ENCODE measurements around the gene ANK2. TPM values are rescaled to one million over a fixed set of nuclear protein-coding genes. Genes with fewer than 3 reads are reported as not detected.

The ANK2 gene
- total and polyA plus RNA-seq, 4 donors = 0.32 to 2.2 (median 1.0) TPM

DNA sequence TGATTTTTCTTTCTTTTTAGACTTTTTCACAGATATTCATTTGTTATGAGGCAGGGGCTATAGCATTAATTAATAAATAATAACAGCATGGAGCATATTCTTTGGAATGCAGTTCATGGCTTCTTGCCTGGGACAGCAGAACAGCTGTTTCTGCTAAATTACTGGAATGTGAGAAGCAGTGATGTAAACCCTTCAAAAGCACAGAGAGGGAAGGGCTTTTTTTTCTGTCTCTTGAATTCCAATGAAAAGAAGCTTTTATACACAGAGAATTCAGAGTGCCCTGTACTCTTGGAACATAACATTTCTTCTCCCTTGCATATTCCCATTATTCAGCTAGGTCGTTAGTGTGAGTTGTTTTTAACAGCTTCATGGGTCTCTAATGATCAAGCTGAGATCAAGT is 28.5 kb upstream of the ANK2 start:
- H3K4me1 ChIP-seq (ENCODE audit: control insufficient read depth in 4 of 4, insufficient read depth in 4 of 4, low read length in 3 of 4) = no peaks in the 10 kb centered on the region
- WGBS = 53% methylated on average over 1 of the region's 1 CpG
- no peaks in the 10 kb centered on the region for H3K9me3 ChIP-seq (ENCODE audit: control insufficient read depth in 4 of 4, low read length in 3 of 4)
- H3K36me3 ChIP-seq (ENCODE audit: control insufficient read depth in 4 of 4, insufficient read depth in 3 of 4, low read depth in 1 of 4, low read length in 3 of 4) = no peaks in the 10 kb centered on the region
- no peak overlapping the region for H3K9ac ChIP-seq (ENCODE audit: low read depth in 1 of 2, low read length in 2 of 2)
- no peak overlapping the region for H3K27ac ChIP-seq (ENCODE audit: low read depth in 1 of 2, low read length in 2 of 2)
- TF ChIP-seq RXRA (IDR thresholded peaks at IDR 0.05) = no peak
- no peak for TF ChIP-seq SP1 (IDR thresholded peaks at IDR 0.05)
- TF ChIP-seq FOXA2 (IDR thresholded peaks at IDR 0.05) = no peak
- TF ChIP-seq, protein P1, sequence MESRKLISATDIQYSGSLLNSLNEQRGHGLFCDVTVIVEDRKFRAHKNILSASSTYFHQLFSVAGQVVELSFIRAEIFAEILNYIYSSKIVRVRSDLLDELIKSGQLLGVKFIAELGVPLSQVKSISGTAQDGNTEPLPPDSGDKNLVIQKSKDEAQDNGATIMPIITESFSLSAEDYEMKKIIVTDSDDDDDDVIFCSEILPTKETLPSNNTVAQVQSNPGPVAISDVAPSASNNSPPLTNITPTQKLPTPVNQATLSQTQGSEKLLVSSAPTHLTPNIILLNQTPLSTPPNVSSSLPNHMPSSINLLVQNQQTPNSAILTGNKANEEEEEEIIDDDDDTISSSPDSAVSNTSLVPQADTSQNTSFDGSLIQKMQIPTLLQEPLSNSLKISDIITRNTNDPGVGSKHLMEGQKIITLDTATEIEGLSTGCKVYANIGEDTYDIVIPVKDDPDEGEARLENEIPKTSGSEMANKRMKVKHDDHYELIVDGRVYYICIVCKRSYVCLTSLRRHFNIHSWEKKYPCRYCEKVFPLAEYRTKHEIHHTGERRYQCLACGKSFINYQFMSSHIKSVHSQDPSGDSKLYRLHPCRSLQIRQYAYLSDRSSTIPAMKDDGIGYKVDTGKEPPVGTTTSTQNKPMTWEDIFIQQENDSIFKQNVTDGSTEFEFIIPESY (IDR thresholded peaks at IDR 0.05) = no peak
- no peak for DNase-seq (ENCODE audit: low spot score)
- H3K4me3 ChIP-seq (ENCODE audit: low read depth in 1 of 3, low read length in 3 of 3) = no peak overlapping the region
- H3K27me3 ChIP-seq (ENCODE audit: control insufficient read depth in 4 of 4, insufficient read depth in 4 of 4, low read length in 3 of 4) = no peaks in the 10 kb centered on the region

DNA sequence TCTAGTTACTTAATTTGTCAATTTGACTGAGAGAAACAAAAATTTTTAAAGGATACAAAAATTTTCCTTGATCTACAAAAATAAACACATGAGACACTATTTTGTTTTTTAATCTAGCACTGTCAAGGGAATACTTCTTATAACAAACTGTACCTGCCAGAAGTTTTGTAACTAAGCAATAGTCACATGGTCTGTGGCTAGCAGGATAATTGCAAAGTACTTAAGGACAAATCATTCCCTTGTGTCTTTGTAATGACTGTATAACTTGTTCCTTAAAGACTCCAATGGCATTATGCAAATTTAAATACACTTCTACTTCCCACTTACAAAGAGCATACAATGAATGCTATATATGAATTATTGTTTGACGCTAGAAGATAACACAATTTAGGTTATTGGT is 25.1 kb upstream of the ANK2 start:
- Histone ChIP-seq H3K9ac (ENCODE audit: low read depth in 1 of 2, low read length in 2 of 2) (no peak overlapping the region), H3K36me3 (ENCODE audit: control insufficient read depth in 4 of 4, insufficient read depth in 3 of 4, low read depth in 1 of 4, low read length in 3 of 4) (no peaks in the 10 kb centered on the region), H3K4me1 (ENCODE audit: control insufficient read depth in 4 of 4, insufficient read depth in 4 of 4, low read length in 3 of 4) (peaks cover 0 to 7% (median 3%) of the 10 kb centered on the region in 4 donors), H3K27ac (ENCODE audit: low read depth in 1 of 2, low read length in 2 of 2) (no peak overlapping the region), H3K4me3 (ENCODE audit: low read depth in 1 of 3, low read length in 3 of 3) (no peak overlapping the region), H3K27me3 (ENCODE audit: control insufficient read depth in 4 of 4, insufficient read depth in 4 of 4, low read length in 3 of 4) (no peaks in the 10 kb centered on the region), H3K9me3 (ENCODE audit: control insufficient read depth in 4 of 4, low read length in 3 of 4) (no peaks in the 10 kb centered on the region)
- no peak for DNase-seq (ENCODE audit: low spot score)
- TF ChIP-seq YY1 (IDR thresholded peaks at IDR 0.05) (no peak), TAF1 (conservative IDR thresholded peaks at IDR 0.05) (no peak), FOXA1 (IDR thresholded peaks at IDR 0.05) (no peak), JUND (IDR thresholded peaks at IDR 0.05) (no peak), RXRA (IDR thresholded peaks at IDR 0.05) (no peak), NR2F2 (IDR thresholded peaks at IDR 0.05) (no peak), EGR1 (IDR thresholded peaks at IDR 0.05; ENCODE audit: low read depth in 2 of 2) (no peak), FOXA2 (IDR thresholded peaks at IDR 0.05) (no peak), RAD21 (IDR thresholded peaks at IDR 0.05) (no peak), HNF4A (conservative IDR thresholded peaks at IDR 0.05) (no peak), GABPA (IDR thresholded peaks at IDR 0.05 in 1 of 2, conservative IDR thresholded peaks at IDR 0.05 in 1 of 2) (no peak), SP1 (IDR thresholded peaks at IDR 0.05) (no peak), HNF4G (IDR thresholded peaks at IDR 0.05) (no peak)
- TF ChIP-seq, protein P2, sequence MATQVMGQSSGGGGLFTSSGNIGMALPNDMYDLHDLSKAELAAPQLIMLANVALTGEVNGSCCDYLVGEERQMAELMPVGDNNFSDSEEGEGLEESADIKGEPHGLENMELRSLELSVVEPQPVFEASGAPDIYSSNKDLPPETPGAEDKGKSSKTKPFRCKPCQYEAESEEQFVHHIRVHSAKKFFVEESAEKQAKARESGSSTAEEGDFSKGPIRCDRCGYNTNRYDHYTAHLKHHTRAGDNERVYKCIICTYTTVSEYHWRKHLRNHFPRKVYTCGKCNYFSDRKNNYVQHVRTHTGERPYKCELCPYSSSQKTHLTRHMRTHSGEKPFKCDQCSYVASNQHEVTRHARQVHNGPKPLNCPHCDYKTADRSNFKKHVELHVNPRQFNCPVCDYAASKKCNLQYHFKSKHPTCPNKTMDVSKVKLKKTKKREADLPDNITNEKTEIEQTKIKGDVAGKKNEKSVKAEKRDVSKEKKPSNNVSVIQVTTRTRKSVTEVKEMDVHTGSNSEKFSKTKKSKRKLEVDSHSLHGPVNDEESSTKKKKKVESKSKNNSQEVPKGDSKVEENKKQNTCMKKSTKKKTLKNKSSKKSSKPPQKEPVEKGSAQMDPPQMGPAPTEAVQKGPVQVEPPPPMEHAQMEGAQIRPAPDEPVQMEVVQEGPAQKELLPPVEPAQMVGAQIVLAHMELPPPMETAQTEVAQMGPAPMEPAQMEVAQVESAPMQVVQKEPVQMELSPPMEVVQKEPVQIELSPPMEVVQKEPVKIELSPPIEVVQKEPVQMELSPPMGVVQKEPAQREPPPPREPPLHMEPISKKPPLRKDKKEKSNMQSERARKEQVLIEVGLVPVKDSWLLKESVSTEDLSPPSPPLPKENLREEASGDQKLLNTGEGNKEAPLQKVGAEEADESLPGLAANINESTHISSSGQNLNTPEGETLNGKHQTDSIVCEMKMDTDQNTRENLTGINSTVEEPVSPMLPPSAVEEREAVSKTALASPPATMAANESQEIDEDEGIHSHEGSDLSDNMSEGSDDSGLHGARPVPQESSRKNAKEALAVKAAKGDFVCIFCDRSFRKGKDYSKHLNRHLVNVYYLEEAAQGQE (IDR thresholded peaks at IDR 0.05) = no peak
- TF ChIP-seq, protein P3, sequence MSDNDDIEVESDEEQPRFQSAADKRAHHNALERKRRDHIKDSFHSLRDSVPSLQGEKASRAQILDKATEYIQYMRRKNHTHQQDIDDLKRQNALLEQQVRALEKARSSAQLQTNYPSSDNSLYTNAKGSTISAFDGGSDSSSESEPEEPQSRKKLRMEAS (IDR thresholded peaks at IDR 0.05) = no peak
- TF ChIP-seq, protein P4, sequence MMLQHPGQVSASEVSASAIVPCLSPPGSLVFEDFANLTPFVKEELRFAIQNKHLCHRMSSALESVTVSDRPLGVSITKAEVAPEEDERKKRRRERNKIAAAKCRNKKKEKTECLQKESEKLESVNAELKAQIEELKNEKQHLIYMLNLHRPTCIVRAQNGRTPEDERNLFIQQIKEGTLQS (IDR thresholded peaks at IDR 0.05) = no peak
- TF ChIP-seq, protein P1 (IDR thresholded peaks at IDR 0.05) = no peak
- TF ChIP-seq, protein P5, sequence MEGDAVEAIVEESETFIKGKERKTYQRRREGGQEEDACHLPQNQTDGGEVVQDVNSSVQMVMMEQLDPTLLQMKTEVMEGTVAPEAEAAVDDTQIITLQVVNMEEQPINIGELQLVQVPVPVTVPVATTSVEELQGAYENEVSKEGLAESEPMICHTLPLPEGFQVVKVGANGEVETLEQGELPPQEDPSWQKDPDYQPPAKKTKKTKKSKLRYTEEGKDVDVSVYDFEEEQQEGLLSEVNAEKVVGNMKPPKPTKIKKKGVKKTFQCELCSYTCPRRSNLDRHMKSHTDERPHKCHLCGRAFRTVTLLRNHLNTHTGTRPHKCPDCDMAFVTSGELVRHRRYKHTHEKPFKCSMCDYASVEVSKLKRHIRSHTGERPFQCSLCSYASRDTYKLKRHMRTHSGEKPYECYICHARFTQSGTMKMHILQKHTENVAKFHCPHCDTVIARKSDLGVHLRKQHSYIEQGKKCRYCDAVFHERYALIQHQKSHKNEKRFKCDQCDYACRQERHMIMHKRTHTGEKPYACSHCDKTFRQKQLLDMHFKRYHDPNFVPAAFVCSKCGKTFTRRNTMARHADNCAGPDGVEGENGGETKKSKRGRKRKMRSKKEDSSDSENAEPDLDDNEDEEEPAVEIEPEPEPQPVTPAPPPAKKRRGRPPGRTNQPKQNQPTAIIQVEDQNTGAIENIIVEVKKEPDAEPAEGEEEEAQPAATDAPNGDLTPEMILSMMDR (IDR thresholded peaks at IDR 0.05; ENCODE audit: low read depth, low read length, missing input control) = no peak
- 92% methylated on average over 1 of the region's 1 CpG for WGBS

Measured in liver (tissue), 9 donors.